HT-29 (cell line): ENCODE measurements around the gene HILPDA. TPM values are rescaled to one million over a fixed set of nuclear protein-coding genes. Genes with fewer than 3 reads are reported as not detected.

Source experiments
- DNase-seq: peaks from one replicate; pipeline ENCODE4 v3.0.0-alpha.2; 2015; ENCODE audit warnings: low spot score
- total RNA-seq: library from RNA; depleted of rRNA; stranded (reverse); fragments of >200 nt; shearing (Covaris generic); gene quantifications from 2 replicates; pipeline ENCODE4 v1.2.3, GENCODE V29; 2014; rRNA removed

Gene HILPDA
- total RNA-seq = 23.5 and 27.8 TPM in 2 replicates

GRCh38 chr7:128455543-128456254 lies at the start of gene HILPDA:
Gene HILPDA (plus strand): TSS chr7:128455878. CDS start chr7:128457269, 1,391 bp downstream.
- DNase-seq = peak; percentile 93

DNA sequence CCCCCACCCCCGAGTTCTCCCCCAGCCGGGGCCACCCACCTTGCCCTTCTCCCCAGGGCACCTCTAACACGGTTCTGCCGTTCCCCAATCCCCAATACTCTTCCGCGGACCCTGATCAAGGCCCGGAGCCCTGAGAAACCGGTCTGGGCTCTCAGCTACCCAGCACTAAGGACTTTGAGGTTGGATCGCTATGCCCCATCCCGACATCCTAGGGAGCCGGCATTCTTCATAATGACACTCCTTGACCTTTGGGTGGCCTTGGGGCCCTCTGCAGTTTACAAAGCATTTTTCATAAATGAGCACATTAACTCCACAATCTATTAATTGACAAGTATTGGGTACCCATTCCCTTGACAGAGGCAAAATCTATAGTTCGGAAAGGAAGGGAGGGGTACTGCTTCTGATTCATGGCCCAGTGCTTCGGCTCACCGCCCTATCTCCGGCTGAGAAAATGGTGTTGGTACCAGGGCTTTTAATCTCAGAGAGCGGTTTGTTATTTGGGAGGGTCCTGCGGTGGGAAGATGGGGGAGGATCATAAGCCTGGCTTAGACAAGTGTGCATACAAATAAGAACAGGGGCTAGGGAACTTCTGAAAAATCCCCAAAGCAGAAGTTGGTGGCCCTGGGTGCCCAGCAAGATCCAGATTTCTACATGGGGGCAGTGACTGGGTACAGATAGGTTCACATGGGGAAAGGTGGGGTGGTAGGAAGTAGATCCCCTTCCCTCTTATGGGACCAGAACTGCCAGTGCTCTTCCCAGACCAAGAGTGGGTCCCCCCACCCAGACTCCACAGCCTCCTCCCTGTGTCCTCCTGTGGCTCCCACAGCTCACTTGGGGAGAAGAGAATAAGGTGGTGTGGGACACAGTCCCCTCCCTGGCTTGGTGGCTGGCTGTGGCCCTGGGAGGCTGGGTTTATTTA lies 49.1 kb upstream of the HILPDA start:
- DNase-seq = peak; percentile 54

- DNase-seq = no peak
Measured at GRCh38 chr7:128407233-128407589, 48.5 kb upstream of the HILPDA start.

GRCh38 chr7:128407751-128408708 lies 47.6 kb upstream of the HILPDA start:
- DNase-seq = no peak

- DNase-seq = no peak
Measured at GRCh38 chr7:128408709-128409595, 46.7 kb upstream of the HILPDA start.

DNA sequence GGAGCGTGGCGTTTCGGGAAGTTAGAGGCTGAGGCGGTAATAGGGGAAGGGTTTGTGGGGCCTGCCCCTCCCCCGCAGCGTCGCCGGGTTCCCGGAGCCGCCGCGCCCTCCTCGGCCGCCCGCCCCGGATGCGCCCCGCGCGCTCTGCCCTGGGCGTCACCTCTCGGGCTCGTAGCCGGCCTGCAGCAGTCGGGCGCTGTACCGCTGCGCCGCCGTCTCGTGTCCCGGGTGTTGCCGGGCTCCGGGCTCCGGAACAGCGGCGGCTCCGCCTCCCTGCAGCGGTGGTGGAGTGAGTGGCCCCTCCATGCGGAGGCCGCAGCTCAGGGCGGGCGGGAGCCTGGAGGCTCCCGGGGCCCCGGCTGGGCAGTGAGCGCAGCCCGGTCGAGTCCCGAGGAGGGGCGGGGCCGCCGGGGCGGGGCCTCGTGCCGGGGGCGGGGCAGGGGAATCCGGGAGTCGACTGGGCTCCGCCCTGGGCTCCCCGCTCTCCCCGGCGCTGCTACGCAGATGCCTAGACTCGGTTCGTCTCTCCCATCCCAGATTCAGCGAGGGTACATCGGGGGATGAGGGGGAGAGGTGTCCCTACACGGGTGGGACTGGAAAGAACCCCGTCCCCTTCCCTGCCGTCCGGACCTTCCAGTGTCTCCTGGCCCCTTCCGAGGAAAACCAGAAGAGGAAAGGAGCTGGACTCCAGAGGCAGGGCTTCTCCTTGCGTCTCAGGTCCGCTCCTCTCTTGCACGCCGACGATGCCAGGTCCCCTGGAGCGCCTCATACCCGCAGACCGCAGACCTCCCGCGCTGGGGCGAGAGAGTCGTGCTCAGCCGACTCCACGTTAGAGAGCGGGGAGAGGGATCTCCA lies 45.9 kb upstream of the HILPDA start, which contains the start of gene IMPDH1:
Gene IMPDH1, minus strand, starts transcription at position 387 of the 855 bp plus-strand sequence. Its CDS starts 81 bp downstream, at position 306.
- peak; percentile 90 for DNase-seq

- DNase-seq = peak; percentile 81
Measured at GRCh38 chr7:128410451-128410753, 45.3 kb upstream of the HILPDA start.

DNA sequence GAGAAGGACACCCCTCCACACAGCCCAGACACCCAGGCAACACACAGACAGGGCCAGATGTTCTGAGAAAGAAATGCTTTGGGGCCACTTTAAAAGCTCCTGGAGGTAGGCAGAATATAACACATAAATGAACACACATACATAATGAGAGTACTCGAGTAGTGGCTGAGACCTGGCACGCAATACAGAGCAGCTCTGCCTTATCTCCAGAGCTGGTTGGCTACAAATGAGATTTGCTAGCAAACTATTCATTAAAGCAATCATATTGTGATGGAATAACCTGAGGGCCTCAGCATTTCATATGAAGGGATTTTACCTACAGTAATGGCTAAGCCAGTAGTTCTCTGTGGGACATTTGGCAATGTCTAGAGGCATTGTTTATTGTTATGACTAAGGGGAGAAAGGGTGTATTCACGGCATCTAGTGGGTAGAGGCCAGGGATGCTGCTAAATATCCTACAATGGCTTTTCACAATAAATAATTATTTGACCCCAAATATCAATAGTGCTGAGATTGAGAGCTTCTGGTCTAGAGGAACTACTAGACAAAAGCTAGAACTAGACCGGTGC lies 40.4 kb upstream of the HILPDA start:
- DNase-seq = no peak

- no peak for DNase-seq
Measured at GRCh38 chr7:128417071-128417470, 38.6 kb upstream of the HILPDA start.

- no peak for DNase-seq
Measured at GRCh38 chr7:128419257-128419656, 36.4 kb upstream of the HILPDA start.

- DNase-seq = no peak
Measured at GRCh38 chr7:128420773-128421172, 34.9 kb upstream of the HILPDA start.

GRCh38 chr7:128421384-128421783 lies 34.3 kb upstream of the HILPDA start:
- no peak for DNase-seq

DNA sequence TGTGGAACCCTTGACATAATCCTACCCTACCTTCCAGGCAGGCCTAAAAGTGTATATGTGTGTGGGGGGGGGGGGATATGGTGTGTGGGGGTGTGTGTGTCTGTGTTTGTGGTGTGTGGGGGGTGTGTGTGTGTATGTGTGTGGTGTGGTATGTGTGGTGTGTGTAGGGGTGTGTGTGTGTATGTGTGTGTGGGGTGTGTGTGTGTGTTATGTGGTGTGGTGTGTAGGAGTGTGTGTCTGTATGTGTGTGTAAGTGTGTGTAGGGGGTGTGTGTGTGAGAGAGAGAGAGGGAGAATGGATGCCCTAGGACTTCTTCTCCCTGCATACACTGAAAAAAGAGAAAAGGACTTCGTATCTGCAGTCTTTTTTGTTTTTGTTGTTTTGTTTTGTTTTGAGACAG lies 33.6 kb upstream of the HILPDA start:
- no peak for DNase-seq

DNA sequence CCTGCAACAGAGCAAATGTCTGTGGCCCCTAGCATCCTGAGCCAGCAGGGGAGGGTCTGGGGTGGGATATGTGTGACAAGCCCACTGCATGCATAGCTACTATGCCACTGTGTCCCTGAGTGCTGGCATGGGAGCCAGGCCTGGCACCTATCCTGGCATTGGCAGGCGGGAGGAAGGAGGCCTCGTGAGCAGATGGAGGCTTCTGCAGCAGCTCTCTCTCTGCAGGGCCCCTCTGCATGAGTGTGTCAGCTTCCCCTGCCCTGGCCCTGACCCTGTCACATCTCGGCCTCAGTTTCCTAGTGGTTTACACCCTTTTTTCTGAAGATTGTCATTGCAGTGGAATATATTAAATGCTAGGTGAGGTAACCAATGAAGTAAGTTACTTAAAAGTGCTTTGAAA lies 32.8 kb upstream of the HILPDA start:
- no peak for DNase-seq

GRCh38 chr7:128424686-128425275 lies 30.9 kb upstream of the HILPDA start:
- DNase-seq = no peak

DNA sequence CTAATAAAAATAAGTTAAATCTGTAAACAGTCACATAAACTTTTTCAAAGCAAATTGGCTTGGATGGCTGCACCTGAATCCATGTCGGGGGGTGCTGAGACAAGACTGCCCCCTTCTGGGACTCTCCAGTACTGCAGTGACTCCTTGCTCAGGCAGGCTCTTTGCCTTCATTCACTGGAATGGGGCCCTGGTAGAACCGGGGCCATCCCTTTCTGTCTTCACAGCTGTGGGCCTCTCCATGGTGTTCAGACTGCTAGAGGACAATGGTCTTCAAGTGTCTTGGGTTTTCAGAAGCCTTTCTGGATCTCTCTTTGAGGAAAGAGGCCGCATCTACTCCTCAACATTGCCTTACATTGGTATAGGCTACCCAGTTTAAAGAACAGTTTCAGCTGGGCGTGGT lies 29.8 kb upstream of the HILPDA start:
- DNase-seq = peak; percentile 91

GRCh38 chr7:128427289-128427891 lies 28.3 kb upstream of the HILPDA start:
- DNase-seq = peak; percentile 88

DNA sequence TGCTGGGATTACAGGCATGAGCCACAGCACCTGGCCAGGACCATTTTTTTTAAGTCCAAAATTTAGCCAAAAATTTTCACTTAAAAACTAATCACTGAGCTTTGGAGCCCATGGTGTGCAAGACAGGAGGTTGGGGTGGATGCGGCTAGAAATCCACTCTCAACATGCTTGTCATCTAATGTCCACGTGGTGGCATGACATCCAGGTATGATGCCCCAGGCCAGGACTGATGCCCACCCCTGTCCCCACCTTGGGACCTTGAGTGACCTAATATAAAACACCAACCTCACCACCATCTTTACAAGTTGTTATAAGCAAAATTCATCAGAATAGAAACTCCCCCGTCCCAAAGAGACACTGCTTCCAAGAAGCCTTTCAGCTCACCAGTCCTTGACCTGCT lies 25.5 kb upstream of the HILPDA start:
- no peak for DNase-seq
